MCF 10A (cell line): ENCODE measurements around the gene CEACAM7. TPM values are rescaled to one million over a fixed set of nuclear protein-coding genes. Genes with fewer than 3 reads are reported as not detected.
"Not testable (repeated sequence)": the region's sequence is repeated elsewhere in the genome, so short reads cannot be mapped to it uniquely, and the experiment has no call there.

Experiments used
- BruUV-seq: library from RNA; stranded (reverse); fragments of 400-500 nt; replicated peaks from 2 replicates; lab custom pipeline; 2021; lab: Mats Ljungman, UMichigan
- CTCF ChIA-PET: fragments of 300-600 bp; sonication (Branson Sonifier 250); formaldehyde crosslinking; extraction: SDS; loops from one replicate; lab custom pipeline; 2021; ENCODE audit warnings: antibody characterized with exemption, inconsistent platforms; lab: Yijun Ruan, JAX
- POLR2A ChIA-PET: fragments of 300-600, 350-650 bp; sonication (Branson Sonifier 250); formaldehyde crosslinking; extraction: SDS; loops from one replicate; lab custom pipeline; 2020; ENCODE audit warnings: antibody characterized with exemption, inconsistent platforms; lab: Yijun Ruan, JAX
- DNase-seq: peaks from one replicate; pipeline ENCODE4 v3.0.0-alpha.2; 2018; ENCODE audit not compliant: unreplicated experiment
- H3K27ac Mint-ChIP-seq: one replicate; pipeline ENCODE4 v1.8.0; 2022; ENCODE audit warnings: mild to moderate bottlenecking, low read depth, mixed read lengths; ENCODE audit not compliant: unreplicated experiment
- H3K27me3 Mint-ChIP-seq: one replicate; pipeline ENCODE4 v1.8.0; 2022; ENCODE audit warnings: mixed read lengths; ENCODE audit not compliant: insufficient read depth, unreplicated experiment
- H3K36me3 Mint-ChIP-seq: one replicate; pipeline ENCODE4 v1.8.0; 2022; ENCODE audit warnings: mild to moderate bottlenecking, moderate library complexity, mixed read lengths; ENCODE audit not compliant: insufficient read depth, unreplicated experiment
- H3K4me1 Mint-ChIP-seq: one replicate; pipeline ENCODE4 v1.8.0; 2022; ENCODE audit warnings: mixed read lengths; ENCODE audit not compliant: insufficient read depth, unreplicated experiment
- H3K4me3 Mint-ChIP-seq: one replicate; pipeline ENCODE4 v1.8.0; 2022; ENCODE audit warnings: mild to moderate bottlenecking, moderate library complexity, mixed read lengths; ENCODE audit not compliant: unreplicated experiment
- H3K9me3 Mint-ChIP-seq: one replicate; pipeline ENCODE4 v1.8.0; 2022; ENCODE audit warnings: mixed read lengths; ENCODE audit not compliant: unreplicated experiment
- CTCF ChIP-seq: fragments of 200-600 bp; IDR thresholded peaks from one replicate; pipeline ENCODE4 v1.8.0; 2022; ENCODE audit warnings: antibody characterized with exemption, mild to moderate bottlenecking; ENCODE audit not compliant: unreplicated experiment
- intact Hi-C: fragments of 100-400 bp; cut with micrococcal nuclease; formaldehyde crosslinking; loops from 2 replicates; pipeline ENCODE4 v1.14.1; 2022
- total RNA-seq: library from RNA; stranded (reverse); gene quantifications from 2 replicates; pipeline ENCODE4 v1.2.3, GENCODE V29; 2022

CEACAM7 gene
- total RNA-seq, 1 experiment from 2014 or later, result not detected

DNA sequence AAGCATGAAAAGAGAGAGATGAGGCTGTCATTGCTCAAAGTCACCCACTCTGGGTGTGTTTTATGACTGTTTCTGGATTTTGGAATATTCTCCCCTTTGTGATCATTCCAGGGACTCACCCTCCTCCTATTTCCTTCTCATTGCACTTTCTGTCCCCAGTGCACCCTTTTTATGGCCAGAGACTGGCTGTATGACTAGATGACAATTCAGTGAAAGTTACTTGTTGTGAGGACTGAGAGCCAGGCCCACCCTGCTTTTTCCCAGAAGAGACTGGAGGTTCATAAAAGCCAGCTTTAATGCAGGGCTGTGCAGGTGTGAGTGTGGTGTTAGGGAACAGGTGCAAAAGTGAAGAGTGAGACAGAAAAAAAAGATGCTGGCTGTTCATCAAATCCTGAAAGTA, 17.3 kb downstream of the CEACAM7 start:
- H3K4me3 Mint-ChIP-seq, result no peak overlapping the region
- CTCF ChIA-PET, result no interaction called here
- no peak for TF ChIP-seq CTCF
- no peak overlapping the region for H3K27ac Mint-ChIP-seq
- DNase-seq, result no peak
- no peaks in the 10 kb centered on the region for H3K36me3 Mint-ChIP-seq
- no peaks in the 10 kb centered on the region for H3K9me3 Mint-ChIP-seq
- intact Hi-C loops, result no loop called here
- peaks cover 66% of the 10 kb centered on the region for H3K27me3 Mint-ChIP-seq
- no peaks in the 10 kb centered on the region for H3K4me1 Mint-ChIP-seq
- no TSS peak for BruUV-seq
- POLR2A ChIA-PET, result no interaction called here

DNA sequence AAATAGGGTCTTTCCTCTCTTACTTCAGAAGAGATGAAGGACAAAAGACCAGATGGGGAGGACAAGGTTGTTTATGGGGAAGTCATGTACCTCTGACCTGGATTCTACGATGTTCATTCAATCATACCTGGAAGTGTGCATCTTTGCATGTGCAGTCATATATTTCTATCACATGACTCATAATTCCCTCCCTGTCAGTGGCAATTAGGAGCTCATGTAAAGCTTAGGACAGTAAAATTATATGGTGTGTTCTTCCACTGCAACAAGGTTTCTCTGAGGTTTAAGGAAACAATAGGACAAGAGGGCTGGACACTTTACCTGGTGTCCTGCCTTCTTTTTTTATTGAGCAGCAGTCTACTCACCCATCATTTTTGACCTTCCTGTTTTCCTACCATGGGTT, 19.8 kb downstream of the CEACAM7 start:
- POLR2A ChIA-PET, result no interaction called here
- no TSS peak for BruUV-seq
- no peaks in the 10 kb centered on the region for H3K9me3 Mint-ChIP-seq
- DNase-seq, result no peak
- H3K36me3 Mint-ChIP-seq, result no peaks in the 10 kb centered on the region
- no peaks in the 10 kb centered on the region for H3K4me1 Mint-ChIP-seq
- H3K4me3 Mint-ChIP-seq, result no peak overlapping the region
- H3K27ac Mint-ChIP-seq, result no peak overlapping the region
- CTCF ChIA-PET, result no interaction called here
- peaks cover 49% of the 10 kb centered on the region for H3K27me3 Mint-ChIP-seq
- intact Hi-C loops, result no loop called here
- TF ChIP-seq CTCF, result no peak

- no peak overlapping the region for H3K4me3 Mint-ChIP-seq
- intact Hi-C loops, result no loop called here
- no peaks in the 10 kb centered on the region for H3K36me3 Mint-ChIP-seq
- no peak for DNase-seq
- ChIA-PET POLR2A (no interaction called here), CTCF (no interaction called here)
- no peak overlapping the region for H3K27ac Mint-ChIP-seq
- peaks cover 43% of the 10 kb centered on the region for H3K27me3 Mint-ChIP-seq
- TF ChIP-seq CTCF, result no peak
- no peaks in the 10 kb centered on the region for H3K4me1 Mint-ChIP-seq
- no TSS peak for BruUV-seq
- no peaks in the 10 kb centered on the region for H3K9me3 Mint-ChIP-seq
Observed at GRCh38 chr19:41666075-41666474, 22.0 kb downstream of the CEACAM7 start.

DNA sequence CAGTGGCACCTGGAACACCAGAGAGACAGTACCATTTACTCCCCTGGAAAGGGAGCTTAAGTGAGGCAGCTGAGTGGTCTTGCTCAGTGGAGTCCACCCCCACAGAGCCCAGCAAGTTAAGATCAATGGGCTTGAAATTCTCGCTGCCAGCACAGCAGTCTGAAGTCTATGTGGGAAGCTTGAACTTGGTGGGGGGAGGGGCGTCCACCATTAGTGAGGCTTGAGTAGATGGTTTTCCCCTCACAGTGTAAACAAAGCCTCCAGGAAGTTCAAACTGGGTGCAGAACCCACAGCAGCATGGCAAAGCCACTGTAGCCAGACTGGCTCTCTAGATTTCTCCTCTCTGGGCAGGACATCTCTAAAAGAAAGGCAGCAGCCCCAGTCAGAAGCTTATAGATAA, 30.9 kb downstream of the CEACAM7 start:
- ChIA-PET CTCF (interaction anchor here (3.3 kb wide), 1 partner anchor 15 kb away, joined by 17 read pairs; no protein-coding TSS in a partner anchor), POLR2A (interaction anchor here (0.6 kb wide), 1 partner anchor 97 kb away, joined by 3 read pairs; no protein-coding TSS in a partner anchor)
- TF ChIP-seq CTCF, result no peak
- no TSS peak for BruUV-seq
- H3K27ac Mint-ChIP-seq, result no peak overlapping the region
- intact Hi-C loops, result no loop called here
- H3K27me3 Mint-ChIP-seq, result peaks cover 89% of the 10 kb centered on the region
- no peak for DNase-seq
- no peak overlapping the region for H3K4me3 Mint-ChIP-seq
- H3K36me3 Mint-ChIP-seq, result no peaks in the 10 kb centered on the region
- H3K4me1 Mint-ChIP-seq, result no peaks in the 10 kb centered on the region
- no peaks in the 10 kb centered on the region for H3K9me3 Mint-ChIP-seq

DNA sequence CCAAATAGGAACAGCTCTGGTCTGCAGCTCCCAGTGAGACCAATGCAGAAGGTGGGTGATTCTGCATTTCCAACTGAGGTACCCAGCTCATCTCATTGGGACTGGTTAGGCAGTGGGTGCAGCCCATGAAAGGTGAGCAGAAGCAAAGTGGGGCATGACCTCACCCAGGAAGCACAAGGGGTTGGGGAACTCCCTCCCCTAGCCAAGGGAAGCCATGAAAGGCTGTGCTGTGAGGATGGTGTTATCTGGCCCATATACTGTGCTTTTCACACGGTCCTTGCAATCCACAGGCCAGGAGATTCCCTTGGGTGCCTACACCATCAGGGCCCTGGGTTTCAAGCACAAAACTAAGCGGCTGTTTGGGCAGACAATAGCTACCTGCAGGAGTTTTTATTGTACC, 31.3 kb downstream of the CEACAM7 start:
- ChIA-PET CTCF (interaction anchor here (0.6 to 3.3 kb wide), 2 partner anchors 15 to 60 kb away, joined by 3 to 17 read pairs; no protein-coding TSS in a partner anchor), POLR2A (interaction anchor here (0.6 kb wide), 1 partner anchor 97 kb away, joined by 3 read pairs; no protein-coding TSS in a partner anchor)
- peaks cover 87% of the 10 kb centered on the region for H3K27me3 Mint-ChIP-seq
- H3K4me3 Mint-ChIP-seq, DNase-seq, BruUV-seq, H3K36me3 Mint-ChIP-seq, H3K27ac Mint-ChIP-seq, H3K9me3 Mint-ChIP-seq, H3K4me1 Mint-ChIP-seq, intact Hi-C loops: not testable (repeated sequence)
